Activated naive CD8-positive, alpha-beta T cell treated with anti-CD3 and anti-CD28 coated beads, Interleukin-2, amount 10 ng/mL, durations not matched to agents 7 days and 5 days (primary cell): Measurements from ENCODE around the gene DLEU7. TPM values are rescaled to one million over a fixed set of nuclear protein-coding genes. Genes with fewer than 3 reads are reported as not detected.

Source experiments
- ATAC-seq: fragments of 150-1000 bp; cut with Tn5 transposase; one replicate; pipeline ENCODE4 v1.10.0; 2021; ENCODE audit warnings: low read depth, moderate library complexity
- POLR2A ChIA-PET: fragments of 350-600 bp; sonication (Branson Sonifier 250); formaldehyde crosslinking; loops from one replicate; lab custom pipeline; 2021; ENCODE audit warnings: antibody characterized with exemption; lab: Charles Lee
- DNase-seq: peaks from one replicate; pipeline ENCODE4 v3.0.0; 2021
- H3K27ac Mint-ChIP-seq: one replicate; pipeline ENCODE4 v1.8.0; 2022; ENCODE audit warnings: mild to moderate bottlenecking, mixed read lengths
- H3K27me3 Mint-ChIP-seq: one replicate; pipeline ENCODE4 v1.8.0; 2022; ENCODE audit warnings: mild to moderate bottlenecking, moderate library complexity, mixed read lengths
- H3K36me3 Mint-ChIP-seq: one replicate; pipeline ENCODE4 v1.8.0; 2021; ENCODE audit warnings: mild to moderate bottlenecking, mixed read lengths
- H3K4me1 Mint-ChIP-seq: one replicate; pipeline ENCODE4 v1.8.0; 2021; ENCODE audit warnings: mixed read lengths
- H3K4me3 Mint-ChIP-seq: one replicate; pipeline ENCODE4 v1.8.0; 2022; ENCODE audit warnings: mild to moderate bottlenecking, moderate library complexity, mixed read lengths
- H3K9me3 Mint-ChIP-seq: one replicate; pipeline ENCODE4 v1.8.0; 2021; ENCODE audit warnings: mixed read lengths
- total RNA-seq, 2 experiments: library from RNA; stranded (reverse); gene quantifications; one replicate each; pipeline ENCODE4 v1.2.3, GENCODE V29; 2021

DLEU7 gene
- not detected for total RNA-seq

DNA sequence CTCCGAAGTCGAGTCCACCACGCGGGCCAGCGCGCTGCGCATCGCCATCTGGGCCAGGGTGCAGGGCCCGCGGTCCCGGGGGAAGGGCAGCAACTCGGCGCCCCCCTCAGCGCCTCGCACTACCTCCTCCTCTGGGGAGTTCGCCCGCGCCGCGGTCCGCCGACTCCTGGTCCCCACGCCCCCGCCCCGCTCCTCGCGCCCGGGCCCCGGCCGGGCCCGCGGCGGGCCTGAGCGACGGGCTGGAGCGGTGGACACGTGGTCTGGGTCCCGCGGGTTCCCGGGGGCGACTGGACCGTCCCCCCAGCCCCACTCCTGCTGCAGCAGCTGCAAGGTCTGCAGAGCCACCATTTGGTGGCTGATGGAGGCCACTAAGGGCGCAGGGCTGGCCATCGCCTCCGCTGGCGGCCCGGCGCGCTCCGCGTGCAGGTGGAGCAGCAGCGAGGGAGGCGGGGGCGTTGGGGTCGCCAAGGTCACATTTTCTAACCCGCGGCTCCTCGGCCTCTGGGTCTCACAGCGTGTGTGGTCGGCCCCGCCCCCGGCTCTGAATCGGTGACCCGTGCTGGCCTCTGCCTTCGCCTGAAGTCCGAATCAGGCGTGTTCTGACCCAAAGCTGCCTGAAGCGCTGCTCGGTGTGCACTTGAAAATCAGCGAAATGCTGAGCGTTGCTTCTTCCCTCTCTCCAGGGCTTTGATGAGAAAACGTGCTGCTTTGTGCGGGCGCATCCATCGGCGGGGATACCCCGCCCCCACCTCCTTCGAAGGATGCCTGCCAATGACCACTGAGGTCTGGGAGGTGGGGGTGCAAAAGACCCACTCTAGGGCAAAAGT, at the start of gene DLEU7:
Gene DLEU7, minus strand, starts transcription at position 436 of the 827 bp plus-strand sequence. Its CDS starts 46 bp downstream, at position 390.
- Mint-ChIP-seq H3K9me3 (peaks cover 2% of the 10 kb centered on the region), H3K27ac (no peak within 1 kb of the TSS), H3K36me3 (peaks cover 3% of the 10 kb centered on the region), H3K27me3 (peaks cover 4% of the 10 kb centered on the region), H3K4me3 (peak within 1 kb of the TSS; percentile 0), H3K4me1 (peaks cover 16% of the 10 kb centered on the region)
- ATAC-seq = no peak
- DNase-seq = no peak
- POLR2A ChIA-PET = interaction anchor here (0.9 kb wide), 1 partner anchor 68 kb away, joined by 4 read pairs; no protein-coding TSS in a partner anchor

DNA sequence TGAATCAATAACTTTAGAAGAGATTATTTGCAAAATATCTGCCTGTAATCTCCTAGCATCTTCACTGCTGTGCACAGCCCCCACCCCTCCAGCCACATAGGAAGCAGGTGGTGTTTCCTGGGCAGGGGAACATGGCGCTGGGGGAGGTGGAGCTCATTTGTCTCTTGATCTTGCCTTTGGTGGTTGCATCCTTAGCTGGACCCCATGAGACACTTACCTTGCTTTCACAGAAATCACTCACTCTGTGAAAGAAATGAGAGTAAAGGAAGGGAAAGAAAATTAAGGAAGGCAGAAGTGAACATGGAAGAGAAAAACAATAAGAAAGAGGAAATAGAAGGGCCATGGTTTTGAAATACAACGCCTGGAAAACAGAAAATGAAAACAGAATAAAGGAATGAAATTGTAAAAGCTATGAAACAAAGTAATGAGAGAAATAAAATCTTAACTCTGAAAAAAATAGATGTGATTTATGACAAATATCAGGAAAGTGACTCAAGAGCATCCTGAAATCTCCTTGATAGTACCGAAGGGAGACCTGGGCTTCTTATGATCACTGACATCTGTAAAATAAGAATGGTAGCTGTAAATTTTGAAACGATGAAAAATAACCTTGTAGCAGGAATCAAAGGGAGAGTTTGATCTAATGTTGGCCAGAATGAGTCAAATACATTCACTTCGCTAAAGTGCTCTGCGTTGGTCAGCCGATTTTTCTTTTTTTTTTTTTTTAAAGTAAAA, 48.9 kb upstream of the DLEU7 start:
- POLR2A ChIA-PET = interaction anchor here (0.5 to 8.1 kb wide), 15 partner anchors 12 to 932 kb away, joined by 3 to 131 read pairs (median 4); partner anchors contain the start of genes RNASEH2B and TRIM13
- DNase-seq (peak; percentile 50), ATAC-seq (peak; percentile 55)
- Mint-ChIP-seq H3K27ac (peak overlapping the region; percentile 99), H3K9me3 (peaks cover 15% of the 10 kb centered on the region), H3K4me3 (peak overlapping the region; percentile 86), H3K4me1 (peaks cover 37% of the 10 kb centered on the region), H3K27me3 (no peaks in the 10 kb centered on the region), H3K36me3 (peaks cover 20% of the 10 kb centered on the region)

DNA sequence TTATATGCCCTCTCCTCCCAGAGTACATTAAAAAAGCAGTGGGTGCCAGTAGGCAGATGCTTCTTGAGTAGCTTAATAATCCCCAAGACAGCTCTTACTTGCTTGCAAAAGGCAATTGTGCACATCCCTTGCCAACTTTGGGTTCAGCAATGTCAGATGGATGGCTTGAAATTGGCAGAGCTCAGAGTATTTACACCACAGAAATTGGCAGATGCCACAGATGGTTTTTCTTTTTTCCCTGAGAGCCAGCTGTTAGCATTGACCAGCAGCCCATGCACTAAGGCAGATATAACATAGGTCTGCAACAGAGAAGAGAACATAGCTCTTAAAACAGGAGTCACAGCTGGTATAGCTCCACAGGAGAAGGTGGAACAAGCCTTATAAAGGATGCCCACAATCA, 47.7 kb upstream of the DLEU7 start:
- H3K36me3 Mint-ChIP-seq = peaks cover 12% of the 10 kb centered on the region
- no peak for DNase-seq
- H3K4me1 Mint-ChIP-seq = peaks cover 37% of the 10 kb centered on the region
- no peak overlapping the region for H3K4me3 Mint-ChIP-seq
- ATAC-seq = no peak
- no peak overlapping the region for H3K27ac Mint-ChIP-seq
- POLR2A ChIA-PET = interaction anchor here (0.9 to 8.1 kb wide), 4 partner anchors 10 to 894 kb away, joined by 3 to 131 read pairs (median 6); partner anchors contain the start of genes RNASEH2B and TRIM13
- H3K27me3 Mint-ChIP-seq = no peaks in the 10 kb centered on the region
- peaks cover 7% of the 10 kb centered on the region for H3K9me3 Mint-ChIP-seq

DNA sequence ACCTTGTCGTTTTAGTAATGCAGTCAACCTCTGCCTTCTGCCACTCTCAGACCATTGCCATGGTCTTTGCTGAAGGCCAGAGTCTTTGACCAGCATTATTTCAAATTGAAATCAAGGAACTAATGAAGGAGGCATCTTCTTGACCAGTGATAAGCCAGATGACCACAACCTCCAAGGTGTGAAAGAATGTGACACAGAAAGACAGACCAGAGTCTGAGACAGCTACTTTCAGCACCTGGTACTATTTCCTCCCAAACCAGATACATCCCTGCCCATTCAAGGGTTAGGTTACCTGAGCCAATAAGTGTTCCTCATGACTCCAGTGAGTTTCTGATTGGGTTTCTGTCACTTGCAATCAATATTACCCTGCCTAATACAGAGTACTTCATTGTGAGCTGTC, 45.8 kb upstream of the DLEU7 start:
- no peak for ATAC-seq
- H3K4me1 Mint-ChIP-seq = peaks cover 37% of the 10 kb centered on the region
- H3K36me3 Mint-ChIP-seq = peaks cover 5% of the 10 kb centered on the region
- no peak for DNase-seq
- H3K27me3 Mint-ChIP-seq = no peaks in the 10 kb centered on the region
- H3K9me3 Mint-ChIP-seq = no peaks in the 10 kb centered on the region
- POLR2A ChIA-PET = interaction anchor here (8.1 kb wide), 1 partner anchor 21 kb away, joined by 131 read pairs; the partner anchor contains the start of gene RNASEH2B
- no peak overlapping the region for H3K27ac Mint-ChIP-seq
- H3K4me3 Mint-ChIP-seq = no peak overlapping the region

DNA sequence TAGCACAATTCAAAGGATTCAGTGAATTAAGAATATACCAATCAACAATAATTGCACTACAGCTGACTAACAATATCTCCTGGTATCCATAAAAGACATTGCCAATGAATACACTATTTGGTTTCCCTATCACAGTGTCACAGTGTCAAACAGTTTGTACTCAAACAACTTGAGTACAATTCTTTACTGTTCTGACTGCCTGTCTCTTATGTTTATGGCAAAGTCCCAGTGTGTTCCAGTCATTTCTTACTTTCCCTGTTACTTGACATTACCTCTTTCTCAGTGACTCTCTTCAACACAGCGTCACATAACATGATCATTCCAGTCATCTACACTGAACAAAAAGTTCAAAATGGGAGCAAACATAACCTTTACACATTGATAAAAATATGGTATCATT, 44.9 kb upstream of the DLEU7 start:
- H3K27me3 Mint-ChIP-seq = no peaks in the 10 kb centered on the region
- no peak overlapping the region for H3K4me3 Mint-ChIP-seq
- no peak overlapping the region for H3K27ac Mint-ChIP-seq
- ATAC-seq (no peak), DNase-seq (no peak)
- no peaks in the 10 kb centered on the region for H3K9me3 Mint-ChIP-seq
- peaks cover 1% of the 10 kb centered on the region for H3K36me3 Mint-ChIP-seq
- POLR2A ChIA-PET = interaction anchor here (8.1 kb wide), 1 partner anchor 22 kb away, joined by 131 read pairs; the partner anchor contains the start of gene RNASEH2B
- peaks cover 27% of the 10 kb centered on the region for H3K4me1 Mint-ChIP-seq

DNA sequence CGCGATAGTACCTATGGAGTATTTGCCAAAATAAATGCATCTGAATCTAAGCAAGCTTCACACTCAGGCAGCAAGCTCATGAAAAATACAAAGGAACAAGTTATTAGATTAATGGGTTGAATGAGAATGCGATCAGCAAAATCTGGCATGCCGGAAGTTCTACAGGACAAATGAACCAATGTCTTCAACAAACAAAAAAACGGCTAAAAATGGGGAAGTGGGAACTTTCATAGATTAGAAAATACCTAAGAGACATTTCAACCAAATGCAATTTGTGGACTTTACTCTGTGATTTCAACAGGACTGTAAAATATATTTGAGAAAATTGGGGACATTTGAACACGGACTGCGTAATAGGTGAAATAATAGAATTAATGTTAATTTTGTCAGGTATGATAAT, 43.7 kb upstream of the DLEU7 start:
- Mint-ChIP-seq H3K27me3 (no peaks in the 10 kb centered on the region), H3K36me3 (peaks cover 5% of the 10 kb centered on the region), H3K27ac (no peak overlapping the region), H3K4me3 (no peak overlapping the region), H3K9me3 (no peaks in the 10 kb centered on the region), H3K4me1 (peaks cover 17% of the 10 kb centered on the region)
- no peak for ATAC-seq
- POLR2A ChIA-PET = no interaction called here
- no peak for DNase-seq

DNA sequence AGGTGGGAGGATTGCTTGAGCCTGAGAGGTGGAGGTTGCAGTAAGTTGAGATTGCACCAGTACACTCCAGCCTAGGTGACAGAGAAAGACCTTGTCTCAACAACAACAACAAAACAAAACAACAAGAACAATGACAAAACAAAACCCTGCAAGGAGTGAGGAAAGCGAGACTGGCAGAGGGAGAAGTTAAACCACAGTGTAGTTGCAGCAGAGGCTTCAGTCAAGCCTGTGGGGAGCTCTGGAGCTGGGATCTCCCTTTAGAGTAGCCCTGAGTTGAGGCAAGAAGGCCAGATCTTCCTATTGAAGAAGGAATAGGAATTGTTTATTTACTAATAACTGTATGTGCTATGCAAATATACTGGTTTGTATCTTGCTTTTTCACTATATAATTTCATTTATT, 40.8 kb upstream of the DLEU7 start:
- Mint-ChIP-seq H3K4me1 (peaks cover 11% of the 10 kb centered on the region), H3K27me3 (no peaks in the 10 kb centered on the region), H3K9me3 (no peaks in the 10 kb centered on the region), H3K4me3 (no peak overlapping the region), H3K36me3 (peaks cover 5% of the 10 kb centered on the region), H3K27ac (no peak overlapping the region)
- POLR2A ChIA-PET = no interaction called here
- no peak for DNase-seq
- no peak for ATAC-seq

DNA sequence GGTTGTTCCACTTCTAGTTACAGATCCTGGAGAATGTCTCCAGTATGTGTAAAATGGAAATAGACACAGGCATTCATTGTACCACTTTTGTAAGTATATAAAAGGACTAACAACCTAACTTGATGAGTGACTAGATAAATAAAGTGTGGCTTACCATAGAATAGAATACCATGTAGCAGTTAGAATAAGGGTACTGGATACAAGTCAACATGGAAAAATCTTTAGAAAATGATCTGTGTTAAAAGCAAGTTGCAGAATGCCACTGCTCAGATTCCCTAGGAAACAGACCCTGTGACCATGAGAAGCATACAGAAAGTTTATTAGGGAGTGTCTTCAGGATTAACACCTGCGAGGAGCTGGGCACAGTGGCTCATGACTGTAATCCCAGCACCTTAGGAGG, 40.2 kb upstream of the DLEU7 start:
- H3K27me3 Mint-ChIP-seq = no peaks in the 10 kb centered on the region
- no peaks in the 10 kb centered on the region for H3K9me3 Mint-ChIP-seq
- no peak for DNase-seq
- no peak overlapping the region for H3K4me3 Mint-ChIP-seq
- no peak for ATAC-seq
- H3K27ac Mint-ChIP-seq = no peak overlapping the region
- peaks cover 5% of the 10 kb centered on the region for H3K36me3 Mint-ChIP-seq
- POLR2A ChIA-PET = no interaction called here
- H3K4me1 Mint-ChIP-seq = peaks cover 9% of the 10 kb centered on the region

DNA sequence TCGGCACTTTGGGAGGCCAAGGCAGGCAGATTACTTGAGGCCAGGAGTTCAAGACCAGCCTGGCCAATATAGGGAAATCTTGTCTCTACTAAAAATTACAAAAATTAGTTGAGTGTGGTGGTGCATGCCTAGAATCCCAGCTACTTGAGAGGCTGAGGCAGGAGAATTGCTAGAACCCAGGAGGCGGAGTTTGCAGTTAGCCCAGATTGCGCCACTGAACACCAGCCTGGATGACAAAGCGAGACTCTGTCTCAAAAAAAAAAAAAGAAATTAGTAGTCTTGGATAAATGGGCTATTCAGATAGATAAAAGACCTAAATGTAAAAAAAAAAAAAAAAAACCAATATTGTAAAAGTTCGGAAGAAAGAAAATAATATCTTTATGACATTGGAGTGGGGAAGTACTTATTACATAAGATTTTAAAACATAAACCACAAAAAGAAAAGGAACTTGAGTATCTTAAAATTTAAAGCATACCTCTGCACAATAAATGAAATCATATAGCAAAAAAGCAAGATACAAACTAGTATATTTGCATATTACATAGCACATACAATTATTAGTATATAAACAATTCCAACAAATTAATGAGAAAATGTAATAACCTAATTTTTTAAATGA, 39.4 kb upstream of the DLEU7 start:
- no peaks in the 10 kb centered on the region for H3K9me3 Mint-ChIP-seq
- ATAC-seq = no peak
- H3K36me3 Mint-ChIP-seq = peaks cover 5% of the 10 kb centered on the region
- POLR2A ChIA-PET = no interaction called here
- DNase-seq = no peak
- H3K4me1 Mint-ChIP-seq = peaks cover 9% of the 10 kb centered on the region
- H3K4me3 Mint-ChIP-seq = no peak overlapping the region
- no peak overlapping the region for H3K27ac Mint-ChIP-seq
- H3K27me3 Mint-ChIP-seq = no peaks in the 10 kb centered on the region

DNA sequence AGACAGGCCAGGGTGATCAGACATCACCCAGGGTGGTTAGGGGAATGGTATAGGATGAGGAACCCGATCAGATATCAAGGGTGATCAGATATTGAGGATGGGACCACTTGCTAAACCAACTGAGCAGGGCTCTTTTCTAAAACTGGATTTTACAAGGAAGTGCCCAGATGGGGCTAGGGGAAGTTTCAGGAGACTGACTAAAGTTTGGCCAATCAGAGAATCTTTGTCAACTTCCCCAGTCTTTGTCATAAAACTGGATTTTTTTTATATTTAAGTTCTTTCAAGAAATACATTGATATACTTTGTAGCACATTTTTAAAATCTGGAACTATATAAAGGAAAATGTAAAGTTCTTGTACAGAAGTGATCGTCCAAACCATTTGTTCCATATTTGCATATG, 30.5 kb upstream of the DLEU7 start:
- POLR2A ChIA-PET = no interaction called here
- ATAC-seq = no peak
- H3K36me3 Mint-ChIP-seq = peaks cover 2% of the 10 kb centered on the region
- DNase-seq = no peak
- H3K4me1 Mint-ChIP-seq = no peaks in the 10 kb centered on the region
- H3K4me3 Mint-ChIP-seq = no peak overlapping the region
- H3K9me3 Mint-ChIP-seq = no peaks in the 10 kb centered on the region
- no peak overlapping the region for H3K27ac Mint-ChIP-seq
- H3K27me3 Mint-ChIP-seq = peaks cover 6% of the 10 kb centered on the region

DNA sequence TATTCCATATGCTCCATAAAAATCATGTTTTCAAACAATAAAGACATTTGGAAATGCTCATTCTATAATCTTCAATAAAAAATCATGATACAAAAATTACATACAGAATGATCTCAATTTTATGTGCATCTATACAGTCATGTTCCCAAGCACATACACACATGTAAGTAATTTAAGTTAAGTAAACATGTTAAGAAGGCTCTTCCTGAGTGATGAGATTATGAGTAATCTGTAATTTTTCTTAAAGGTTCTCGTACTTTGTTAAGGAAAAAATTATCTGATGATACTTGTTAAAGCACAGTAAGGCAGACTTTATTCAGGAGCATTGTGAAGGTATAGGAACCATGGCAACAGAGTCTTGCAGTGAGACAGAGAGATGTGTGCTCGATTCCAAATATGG, 30.0 kb upstream of the DLEU7 start:
- Mint-ChIP-seq H3K36me3 (peaks cover 2% of the 10 kb centered on the region), H3K4me1 (no peaks in the 10 kb centered on the region), H3K27me3 (peaks cover 6% of the 10 kb centered on the region), H3K27ac (no peak overlapping the region), H3K4me3 (no peak overlapping the region), H3K9me3 (no peaks in the 10 kb centered on the region)
- no peak for DNase-seq
- ATAC-seq = no peak
- POLR2A ChIA-PET = no interaction called here

DNA sequence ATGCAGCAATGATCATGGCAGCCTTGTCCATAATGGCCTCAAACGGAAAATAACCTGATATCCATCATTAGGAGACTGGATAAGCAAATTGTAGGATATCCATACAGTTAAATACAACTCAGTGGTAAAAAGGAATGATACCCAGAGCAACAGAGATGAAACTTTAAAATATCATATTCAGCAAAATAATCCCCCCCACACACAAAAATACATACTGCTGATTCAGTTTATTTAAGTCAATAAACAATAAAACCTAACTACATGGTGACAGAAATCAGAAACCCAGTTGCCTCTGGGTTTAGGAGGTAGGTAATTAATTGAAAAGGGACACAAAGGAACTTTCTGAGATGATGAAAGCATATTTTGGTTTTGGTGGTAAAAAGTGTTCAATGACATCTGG, 27.9 kb upstream of the DLEU7 start:
- ATAC-seq (no peak), DNase-seq (no peak)
- Mint-ChIP-seq H3K4me1 (no peaks in the 10 kb centered on the region), H3K27me3 (peaks cover 12% of the 10 kb centered on the region), H3K36me3 (peaks cover 4% of the 10 kb centered on the region), H3K27ac (no peak overlapping the region), H3K4me3 (no peak overlapping the region), H3K9me3 (no peaks in the 10 kb centered on the region)
- POLR2A ChIA-PET = no interaction called here

DNA sequence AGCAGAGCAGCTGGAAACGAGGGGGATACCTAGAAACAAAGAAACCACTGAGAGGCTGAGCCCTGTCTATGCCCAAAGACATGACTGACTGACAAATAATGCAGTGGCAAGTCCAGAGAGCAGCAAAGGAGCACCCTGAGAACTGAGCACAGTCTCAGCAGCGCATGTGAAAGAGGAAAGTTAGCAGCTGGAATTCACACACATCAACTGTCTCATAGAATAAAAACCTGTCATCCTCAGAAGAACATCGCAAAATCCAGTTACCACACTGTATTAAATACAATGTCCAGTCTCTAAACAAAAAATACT, 24.1 kb upstream of the DLEU7 start:
- no peak for ATAC-seq
- H3K9me3 Mint-ChIP-seq = peaks cover 2% of the 10 kb centered on the region
- H3K4me3 Mint-ChIP-seq = no peak overlapping the region
- H3K4me1 Mint-ChIP-seq = no peaks in the 10 kb centered on the region
- no peak overlapping the region for H3K27ac Mint-ChIP-seq
- H3K27me3 Mint-ChIP-seq = peaks cover 12% of the 10 kb centered on the region
- POLR2A ChIA-PET = no interaction called here
- DNase-seq = no peak
- H3K36me3 Mint-ChIP-seq = peaks cover 1% of the 10 kb centered on the region
